ENCODE data around the gene RERG.
"Not testable (repeated sequence)": the region's sequence is repeated elsewhere in the genome, so short reads cannot be mapped to it uniquely, and the experiment has no call there.

Gene RERG

DNA sequence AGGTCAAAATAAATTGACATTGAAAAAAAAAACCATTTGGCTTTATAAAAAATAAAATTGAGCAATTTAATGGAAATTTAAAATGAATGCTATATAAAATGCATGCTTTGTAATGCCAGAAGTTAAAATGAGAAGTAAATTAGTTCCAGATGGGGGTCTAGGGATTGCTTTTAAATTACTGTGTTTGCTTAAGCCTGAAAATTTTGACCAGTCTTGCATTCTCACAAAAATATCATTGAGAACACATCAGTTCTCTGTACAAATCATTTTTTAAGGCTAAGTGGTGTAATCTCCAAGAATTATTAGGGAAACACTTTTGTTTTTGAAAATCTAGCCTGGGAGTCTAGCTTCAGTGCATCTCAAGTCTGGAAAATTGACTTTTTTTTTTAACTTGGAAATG is 90.7 kb downstream of the RERG start:
- no peak for DNase-seq

DNA sequence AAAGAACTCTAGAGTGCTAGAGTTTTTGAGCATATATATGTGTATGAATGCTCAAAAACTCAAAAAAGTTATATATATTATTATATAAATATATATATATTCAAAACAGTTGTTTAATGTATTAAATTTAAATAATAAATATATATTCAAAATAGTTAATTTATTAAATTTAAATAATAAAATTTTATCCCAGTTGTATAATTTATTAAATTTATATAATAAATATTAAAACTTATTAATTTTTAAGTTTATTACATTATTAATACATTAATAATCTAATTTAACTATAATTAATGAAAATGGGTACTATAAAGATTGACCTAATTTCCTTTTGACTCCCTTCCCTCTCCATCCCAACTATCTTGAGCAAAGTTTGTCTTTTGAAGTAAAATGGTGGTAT is 97.8 kb downstream of the RERG start:
- DNase-seq, result no peak

- DNase-seq, result no peak
These were observed 98.9 kb downstream of the RERG start for GRCh38 chr12:15122344-15122743.

DNA sequence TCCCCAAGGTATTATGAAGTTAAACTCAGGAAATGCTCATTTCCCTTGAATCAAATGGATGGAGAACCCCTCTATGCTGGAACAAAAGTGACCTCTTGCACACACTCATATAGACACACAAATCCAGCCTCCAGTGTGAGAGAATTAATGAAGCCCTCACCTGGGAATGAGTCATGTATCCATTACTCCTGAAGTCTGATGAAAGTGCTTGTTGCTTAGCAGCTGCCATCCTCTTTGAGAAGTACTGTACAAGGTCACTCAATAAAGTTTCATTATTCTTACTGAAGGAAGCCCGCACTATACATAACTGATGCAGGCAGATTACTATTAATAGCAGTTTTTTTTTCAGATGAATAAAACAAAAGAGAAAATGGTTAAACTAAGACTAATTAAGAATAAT is 102.3 kb downstream of the RERG start:
- no peak for DNase-seq

DNA sequence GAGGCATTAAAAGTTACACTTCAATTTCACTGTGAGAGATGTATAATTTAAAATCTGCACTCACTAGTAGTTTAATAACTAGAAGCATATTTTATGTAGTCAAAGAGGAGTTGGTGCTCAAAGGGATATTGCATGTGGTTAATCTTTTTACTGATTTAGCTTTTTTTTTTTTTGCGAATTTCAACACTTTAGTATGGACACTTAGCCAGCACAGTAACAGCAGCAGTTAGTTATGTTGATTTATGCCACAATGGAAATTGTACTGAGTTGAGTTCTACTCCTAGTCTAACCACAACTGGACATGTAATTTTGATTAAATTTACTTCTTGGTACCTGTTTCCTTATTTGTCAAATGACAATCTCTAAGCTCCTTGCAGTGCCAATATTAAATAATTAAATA is 104.2 kb downstream of the RERG start:
- no peak for DNase-seq

- DNase-seq, result no peak
These were observed 105.1 kb downstream of the RERG start for GRCh38 chr12:15116086-15116485.

GRCh38 chr12:15115434-15115833 is 105.8 kb downstream of the RERG start:
- no peak for DNase-seq

GRCh38 chr12:15114501-15114900 is 106.7 kb downstream of the RERG start:
- DNase-seq, result no peak

- no peak for DNase-seq
These were observed 128.4 kb downstream of the RERG start for GRCh38 chr12:15092826-15093225.

- no peak for DNase-seq
These were observed 130.8 kb downstream of the RERG start for GRCh38 chr12:15090441-15090840.

GRCh38 chr12:15088105-15088504 is 133.1 kb downstream of the RERG start:
- DNase-seq, result no peak

DNA sequence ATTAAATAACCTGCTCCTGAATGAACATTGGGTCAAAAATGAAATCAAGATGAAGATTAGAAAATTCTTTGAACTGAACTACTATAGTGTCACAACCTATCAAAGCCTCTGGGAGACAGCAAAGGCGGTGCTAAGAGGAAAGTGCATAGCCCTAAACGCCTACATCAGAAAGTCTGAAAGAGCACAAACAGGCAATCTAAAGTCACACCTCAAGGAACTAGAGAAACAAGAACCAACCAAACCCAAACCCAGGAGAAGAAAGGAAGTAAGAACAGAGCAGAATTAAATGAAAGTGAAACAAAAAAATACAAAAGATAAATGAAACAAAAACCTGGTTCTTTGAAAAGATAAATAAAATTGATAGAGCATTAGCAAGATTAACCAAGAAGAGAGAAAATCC is 143.5 kb downstream of the RERG start:
- not testable (repeated sequence) for DNase-seq

- DNase-seq, result no peak
These were observed 146.9 kb downstream of the RERG start for GRCh38 chr12:15074351-15074750.

DNA sequence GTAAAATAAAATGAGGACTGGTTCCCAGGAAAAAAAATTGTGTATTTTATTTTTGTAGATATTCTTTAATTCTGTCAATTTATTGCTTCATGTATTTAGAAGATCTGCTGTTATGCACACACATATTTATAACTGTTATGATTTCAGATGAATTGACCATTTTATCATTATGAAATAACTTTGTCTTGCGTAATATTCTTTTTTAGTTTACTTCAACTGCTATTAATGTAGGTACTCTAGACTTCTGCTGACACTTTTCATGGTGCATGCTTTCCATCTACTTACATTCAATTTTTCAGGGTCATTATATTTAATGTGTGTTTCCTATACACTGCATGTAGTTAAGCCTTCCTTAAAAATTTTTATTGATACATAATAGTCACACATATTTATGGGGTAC is 162.1 kb downstream of the RERG start:
- no peak for DNase-seq

All from activated naive CD4-positive, alpha-beta T cell treated with Interleukin-2 at 50 U/mL for 16 hours (primary cell).